ENCODE results near the gene PATL1. TPM values are rescaled to one million over a fixed set of nuclear protein-coding genes. Genes with fewer than 3 reads are reported as not detected.

Gene PATL1
- total and polyA plus RNA-seq, 2 donors (not counting 1 experiment from before 2014, with no cell fraction given) = 11.6 to 68.1 TPM

DNA sequence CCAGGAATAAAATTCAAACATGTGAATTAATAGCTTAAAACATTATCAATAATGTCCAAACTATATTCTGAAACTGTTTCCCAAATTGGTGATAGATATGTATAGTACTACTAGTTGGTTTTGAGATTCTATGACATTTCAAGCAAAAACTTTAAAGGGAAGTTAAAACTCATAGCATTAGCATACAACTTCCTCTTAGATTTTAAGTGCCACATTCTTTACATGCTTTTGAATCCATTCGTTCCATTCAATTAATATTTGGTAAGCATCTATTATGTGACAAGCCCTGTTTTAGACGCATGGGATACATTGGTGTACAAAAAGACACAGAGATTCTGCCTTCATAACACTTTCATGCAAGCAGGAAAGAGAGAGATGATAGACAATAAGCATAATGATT, 8.9 kb downstream of the PATL1 start:
- Histone ChIP-seq H3K36me3 (ENCODE audit: control insufficient read depth, insufficient read depth, low read length) (peaks cover 18% of the 10 kb centered on the region), H3K9me3 (ENCODE audit: control insufficient read depth, insufficient read depth, low read depth, low read length) (no peaks in the 10 kb centered on the region), H3K9ac (ENCODE audit: insufficient read depth, low read length) (no peak overlapping the region), H3K4me3 (replicated peaks in 1 of 4; ENCODE audit: control extremely low read depth in 1 of 4, insufficient read depth in 1 of 4, low read depth in 3 of 4, low read length in 4 of 4) (no peak overlapping the region), H3K4me1 (ENCODE audit: control insufficient read depth, extremely low read depth, insufficient read depth, low read length) (peaks cover 3% of the 10 kb centered on the region), H3K4me2 (ENCODE audit: extremely low read depth, insufficient read depth, low read length) (no peak overlapping the region), H3K27ac (ENCODE audit: insufficient read depth, low read length) (no peak overlapping the region), H3K27me3 (ENCODE audit: control insufficient read depth, insufficient read depth, low read length) (no peaks in the 10 kb centered on the region), H2AFZ (ENCODE audit: low read length) (no peak overlapping the region), H3K79me2 (ENCODE audit: control insufficient read depth, insufficient read depth, low read length) (peaks cover 15% of the 10 kb centered on the region), H4K20me1 (ENCODE audit: control insufficient read depth, extremely low read depth, insufficient read depth, low read length) (peaks cover 1% of the 10 kb centered on the region)
- no peak for DNase-seq (ENCODE audit: low read depth in 2 of 2)
- no peak for TF ChIP-seq EZH2 (IDR thresholded peaks at IDR 0.05; ENCODE audit: low read length, missing control alignments)
- no peak for TF ChIP-seq CTCF (conservative IDR thresholded peaks at IDR 0.05 in 1 of 2, IDR thresholded peaks at IDR 0.05 in 1 of 2; ENCODE audit: low read depth in 1 of 2, low read length in 2 of 2)

DNA sequence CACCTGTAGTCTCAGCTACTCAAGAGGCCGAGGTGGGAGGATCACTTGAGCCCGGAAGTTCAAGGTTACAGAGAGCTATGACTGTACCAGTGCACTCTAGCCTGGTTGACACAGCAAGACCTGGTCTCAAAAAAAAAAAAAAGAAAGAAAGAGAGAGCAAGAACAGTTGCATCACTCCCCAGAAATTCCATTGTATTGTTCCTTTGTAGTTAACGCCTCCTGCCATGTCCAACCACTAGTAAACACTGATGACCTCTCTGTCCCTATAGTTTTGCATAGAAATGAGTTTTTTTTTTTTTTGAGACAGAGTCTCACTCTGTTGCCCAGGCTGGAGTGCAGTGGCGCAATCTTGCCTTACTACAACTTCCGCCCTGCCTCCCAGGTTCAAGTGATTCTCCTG, 10.8 kb downstream of the PATL1 start:
- Histone ChIP-seq H3K9me3 (ENCODE audit: control insufficient read depth, insufficient read depth, low read depth, low read length) (no peaks in the 10 kb centered on the region), H4K20me1 (ENCODE audit: control insufficient read depth, extremely low read depth, insufficient read depth, low read length) (peaks cover 1% of the 10 kb centered on the region), H3K27ac (ENCODE audit: insufficient read depth, low read length) (no peak overlapping the region), H3K27me3 (ENCODE audit: control insufficient read depth, insufficient read depth, low read length) (no peaks in the 10 kb centered on the region), H2AFZ (ENCODE audit: low read length) (no peak overlapping the region), H3K4me3 (replicated peaks in 1 of 4; ENCODE audit: control extremely low read depth in 1 of 4, insufficient read depth in 1 of 4, low read depth in 3 of 4, low read length in 4 of 4) (no peak overlapping the region), H3K4me1 (ENCODE audit: control insufficient read depth, extremely low read depth, insufficient read depth, low read length) (peaks cover 3% of the 10 kb centered on the region), H3K79me2 (ENCODE audit: control insufficient read depth, insufficient read depth, low read length) (peaks cover 4% of the 10 kb centered on the region), H3K9ac (ENCODE audit: insufficient read depth, low read length) (no peak overlapping the region), H3K36me3 (ENCODE audit: control insufficient read depth, insufficient read depth, low read length) (peaks cover 18% of the 10 kb centered on the region), H3K4me2 (ENCODE audit: extremely low read depth, insufficient read depth, low read length) (no peak overlapping the region)
- no peak for DNase-seq (ENCODE audit: low read depth in 2 of 2)
- TF ChIP-seq EZH2 (IDR thresholded peaks at IDR 0.05; ENCODE audit: low read length, missing control alignments) = no peak
- no peak for TF ChIP-seq CTCF (conservative IDR thresholded peaks at IDR 0.05 in 1 of 2, IDR thresholded peaks at IDR 0.05 in 1 of 2; ENCODE audit: low read depth in 1 of 2, low read length in 2 of 2)

GRCh38 chr11:59654893-59655292, 13.9 kb downstream of the PATL1 start:
- Histone ChIP-seq H4K20me1 (ENCODE audit: control insufficient read depth, extremely low read depth, insufficient read depth, low read length) (no peaks in the 10 kb centered on the region), H3K36me3 (ENCODE audit: control insufficient read depth, insufficient read depth, low read length) (peaks cover 20% of the 10 kb centered on the region), H3K4me2 (ENCODE audit: extremely low read depth, insufficient read depth, low read length) (no peak overlapping the region), H3K9me3 (ENCODE audit: control insufficient read depth, insufficient read depth, low read depth, low read length) (no peaks in the 10 kb centered on the region), H3K27ac (ENCODE audit: insufficient read depth, low read length) (no peak overlapping the region), H3K79me2 (ENCODE audit: control insufficient read depth, insufficient read depth, low read length) (no peaks in the 10 kb centered on the region), H3K4me1 (ENCODE audit: control insufficient read depth, extremely low read depth, insufficient read depth, low read length) (no peaks in the 10 kb centered on the region), H3K9ac (ENCODE audit: insufficient read depth, low read length) (no peak overlapping the region), H3K4me3 (replicated peaks in 1 of 4; ENCODE audit: control extremely low read depth in 1 of 4, insufficient read depth in 1 of 4, low read depth in 3 of 4, low read length in 4 of 4) (no peak overlapping the region), H3K27me3 (ENCODE audit: control insufficient read depth, insufficient read depth, low read length) (no peaks in the 10 kb centered on the region), H2AFZ (ENCODE audit: low read length) (no peak overlapping the region)
- DNase-seq (ENCODE audit: low read depth in 2 of 2) = no peak
- TF ChIP-seq CTCF (conservative IDR thresholded peaks at IDR 0.05 in 1 of 2, IDR thresholded peaks at IDR 0.05 in 1 of 2; ENCODE audit: low read depth in 1 of 2, low read length in 2 of 2) (no peak), EZH2 (IDR thresholded peaks at IDR 0.05; ENCODE audit: low read length, missing control alignments) (no peak)

Measured in fibroblast of lung (primary cell).